ENCODE results near the gene OLFML2B. TPM values are rescaled to one million over a fixed set of nuclear protein-coding genes. Genes with fewer than 3 reads are reported as not detected.
A peak's percentile ranks its signal among the peaks of the same experiment; 100 is the strongest.

Gene OLFML2B
- 5.7 and 7.3 TPM in 2 replicates for polyA plus RNA-seq (2012; rRNA removed)
- polyA plus RNA-seq (2012; cell fraction: cytosol; rRNA removed): 5.9 and 6.8 TPM in 2 replicates
- 8.2 and 8.9 TPM in 2 replicates for polyA plus RNA-seq (2012; cell fraction: nucleus; rRNA removed)

GRCh38 chr1:162023547-162024501 lies at the start of gene OLFML2B:
Gene OLFML2B, minus strand, starts transcription at chr1:162023869. Its CDS starts 439 bp downstream, at chr1:162023430.
- H3K27ac ChIP-seq (ENCODE audit: low read depth in 2 of 2, low read length in 1 of 2): peak within 1 kb of the TSS in 1 of 2 experiments; percentile 61; a peak in 2 of 4 replicates
- no peaks in the 10 kb centered on the region for H3K9me2 ChIP-seq
- H2AFZ ChIP-seq (ENCODE audit: low read depth): peak within 1 kb of the TSS; percentile 98

More at GRCh38 chr1:162023547-162024501, at the start of gene OLFML2B:
- peak; percentile 88 for DNase-seq
- POLR2A ChIA-PET: interaction anchor here (0.7 kb wide), 1 partner anchor 20 kb away, joined by 3 read pairs; no protein-coding TSS in a partner anchor
- Histone ChIP-seq H3K36me3 (replicated peaks in 1 of 2; ENCODE audit: control insufficient read depth in 1 of 2, insufficient read depth in 2 of 2, low read length in 1 of 2) (no peaks in the 10 kb centered on the region), H3K4me3 (ENCODE audit: low read depth in 2 of 2, low read length in 1 of 2) (peak within 1 kb of the TSS; percentile 68 to 96), H4K20me1 (ENCODE audit: insufficient read depth) (no peaks in the 10 kb centered on the region), H3K4me1 (ENCODE audit: control insufficient read depth in 1 of 2, insufficient read depth in 2 of 2, low read depth in 1 of 2, low read length in 1 of 2) (peaks cover 22 to 26% of the 10 kb centered on the region in 2 experiments), H3K79me2 (ENCODE audit: insufficient read depth) (no peaks in the 10 kb centered on the region), H3K4me2 (peak within 1 kb of the TSS; percentile 91), H3F3A (replicated peaks; ENCODE audit: insufficient read depth) (peaks cover 9% of the 10 kb centered on the region), H3K9me3 (no peaks in the 10 kb centered on the region; the same call in 1 of the 2 replicates), H3K27me3 (ENCODE audit: insufficient read depth) (no peaks in the 10 kb centered on the region), H3K9ac (peak within 1 kb of the TSS; percentile 69)
- TF ChIP-seq SIN3A (IDR thresholded peaks at IDR 0.05; ENCODE audit: borderline replicate concordance, low read depth, low read length) (peak; percentile 85; the same call in 1 of the 2 replicates), JUND (IDR thresholded peaks at IDR 0.05) (no peak), MEF2A (IDR thresholded peaks at IDR 0.05; ENCODE audit: borderline replicate concordance, low read depth) (no peak), CTCF (IDR thresholded peaks at IDR 0.05) (peak; percentile 62), TAF1 (IDR thresholded peaks at IDR 0.05; ENCODE audit: borderline replicate concordance, low read depth, low read length) (peak; percentile 43; the same call in 1 of the 2 replicates), TCF12 (IDR thresholded peaks at IDR 0.05) (no peak), MAX (IDR thresholded peaks at IDR 0.05; ENCODE audit: low read depth) (peak; percentile 23; the same call in 1 of the 2 replicates), POLR2AphosphoS5 (IDR thresholded peaks at IDR 0.05; ENCODE audit: low read depth, low read length) (peak; percentile 10; the same call in 1 of the 2 replicates), PBX3 (IDR thresholded peaks at IDR 0.05) (no peak), TEAD4 (IDR thresholded peaks at IDR 0.05; ENCODE audit: borderline replicate concordance, insufficient read depth) (no peak), SMC3 (IDR thresholded peaks at IDR 0.05; ENCODE audit: low read depth, low read length) (peak; percentile 45), RAD21 (IDR thresholded peaks at IDR 0.05; ENCODE audit: low read length) (peak; percentile 60)
- WGBS (ENCODE audit: low lambda C conversion rate): 2% methylated on average over 35 of the region's 85 CpGs
- CTCF ChIA-PET: interaction anchor here (0.6 to 16.7 kb wide), 14 partner anchors 9 to 260 kb away, joined by 3 to 263 read pairs (median 3); no protein-coding TSS in a partner anchor

Data from SK-N-SH (cell line).